MCF 10A (cell line): ENCODE data around the gene EMX2. TPM values are rescaled to one million over a fixed set of nuclear protein-coding genes. Genes with fewer than 3 reads are reported as not detected.

ENCODE experiments used
- BruUV-seq: library from RNA; stranded (reverse); fragments of 400-500 nt; replicated peaks from 2 replicates; lab custom pipeline; 2021; lab: Mats Ljungman, UMichigan
- CTCF ChIA-PET: fragments of 300-600 bp; sonication (Branson Sonifier 250); formaldehyde crosslinking; extraction: SDS; loops from one replicate; lab custom pipeline; 2021; ENCODE audit warnings: antibody characterized with exemption, inconsistent platforms; lab: Yijun Ruan, JAX
- POLR2A ChIA-PET: fragments of 300-600, 350-650 bp; sonication (Branson Sonifier 250); formaldehyde crosslinking; extraction: SDS; loops from one replicate; lab custom pipeline; 2020; ENCODE audit warnings: antibody characterized with exemption, inconsistent platforms; lab: Yijun Ruan, JAX
- DNase-seq: peaks from one replicate; pipeline ENCODE4 v3.0.0-alpha.2; 2018; ENCODE audit not compliant: unreplicated experiment
- H3K27ac Mint-ChIP-seq: one replicate; pipeline ENCODE4 v1.8.0; 2022; ENCODE audit warnings: mild to moderate bottlenecking, low read depth, mixed read lengths; ENCODE audit not compliant: unreplicated experiment
- H3K27me3 Mint-ChIP-seq: one replicate; pipeline ENCODE4 v1.8.0; 2022; ENCODE audit warnings: mixed read lengths; ENCODE audit not compliant: insufficient read depth, unreplicated experiment
- H3K36me3 Mint-ChIP-seq: one replicate; pipeline ENCODE4 v1.8.0; 2022; ENCODE audit warnings: mild to moderate bottlenecking, moderate library complexity, mixed read lengths; ENCODE audit not compliant: insufficient read depth, unreplicated experiment
- H3K4me1 Mint-ChIP-seq: one replicate; pipeline ENCODE4 v1.8.0; 2022; ENCODE audit warnings: mixed read lengths; ENCODE audit not compliant: insufficient read depth, unreplicated experiment
- H3K4me3 Mint-ChIP-seq: one replicate; pipeline ENCODE4 v1.8.0; 2022; ENCODE audit warnings: mild to moderate bottlenecking, moderate library complexity, mixed read lengths; ENCODE audit not compliant: unreplicated experiment
- H3K9me3 Mint-ChIP-seq: one replicate; pipeline ENCODE4 v1.8.0; 2022; ENCODE audit warnings: mixed read lengths; ENCODE audit not compliant: unreplicated experiment
- CTCF ChIP-seq: fragments of 200-600 bp; IDR thresholded peaks from one replicate; pipeline ENCODE4 v1.8.0; 2022; ENCODE audit warnings: antibody characterized with exemption, mild to moderate bottlenecking; ENCODE audit not compliant: unreplicated experiment
- intact Hi-C: fragments of 100-400 bp; cut with micrococcal nuclease; formaldehyde crosslinking; loops from 2 replicates; pipeline ENCODE4 v1.14.1; 2022
- total RNA-seq: library from RNA; stranded (reverse); gene quantifications from 2 replicates; pipeline ENCODE4 v1.2.3, GENCODE V29; 2022

Gene EMX2
- total RNA-seq, 1 experiment from 2014 or later = not detected

GRCh38 chr10:117590101-117590875 is 47.7 kb downstream of the EMX2 start:
- BruUV-seq = no TSS peak
- DNase-seq = no peak
- TF ChIP-seq CTCF = no peak
- Mint-ChIP-seq H3K27me3 (no peaks in the 10 kb centered on the region), H3K4me3 (no peak overlapping the region), H3K4me1 (no peaks in the 10 kb centered on the region), H3K27ac (no peak overlapping the region), H3K36me3 (no peaks in the 10 kb centered on the region), H3K9me3 (peaks cover 14% of the 10 kb centered on the region)
- intact Hi-C loops = no loop called here
- ChIA-PET POLR2A (interaction anchor here (0.5 to 0.6 kb wide), 3 partner anchors 54 to 63 kb away, joined by 3 read pairs; no protein-coding TSS in a partner anchor), CTCF (no interaction called here)

GRCh38 chr10:117591043-117591442 is 48.5 kb downstream of the EMX2 start:
- intact Hi-C loops = no loop called here
- BruUV-seq = no TSS peak
- DNase-seq = no peak
- Mint-ChIP-seq H3K27ac (no peak overlapping the region), H3K4me1 (no peaks in the 10 kb centered on the region), H3K36me3 (no peaks in the 10 kb centered on the region), H3K4me3 (no peak overlapping the region), H3K27me3 (no peaks in the 10 kb centered on the region), H3K9me3 (peaks cover 14% of the 10 kb centered on the region)
- ChIA-PET POLR2A (no interaction called here), CTCF (interaction anchor here (0.6 to 0.7 kb wide), 2 partner anchors 165 to 466 kb away, joined by 3 to 4 read pairs; no protein-coding TSS in a partner anchor)
- no peak for TF ChIP-seq CTCF

- H3K4me1 Mint-ChIP-seq = no peaks in the 10 kb centered on the region
- intact Hi-C loops = no loop called here
- no peak for TF ChIP-seq CTCF
- no peak overlapping the region for H3K27ac Mint-ChIP-seq
- no peaks in the 10 kb centered on the region for H3K27me3 Mint-ChIP-seq
- no peak for DNase-seq
- no peak overlapping the region for H3K4me3 Mint-ChIP-seq
- BruUV-seq = no TSS peak
- H3K9me3 Mint-ChIP-seq = no peaks in the 10 kb centered on the region
- no peaks in the 10 kb centered on the region for H3K36me3 Mint-ChIP-seq
- CTCF ChIA-PET = no interaction called here
- POLR2A ChIA-PET = no interaction called here
Observed at GRCh38 chr10:117594722-117595121, 52.2 kb downstream of the EMX2 start.

DNA sequence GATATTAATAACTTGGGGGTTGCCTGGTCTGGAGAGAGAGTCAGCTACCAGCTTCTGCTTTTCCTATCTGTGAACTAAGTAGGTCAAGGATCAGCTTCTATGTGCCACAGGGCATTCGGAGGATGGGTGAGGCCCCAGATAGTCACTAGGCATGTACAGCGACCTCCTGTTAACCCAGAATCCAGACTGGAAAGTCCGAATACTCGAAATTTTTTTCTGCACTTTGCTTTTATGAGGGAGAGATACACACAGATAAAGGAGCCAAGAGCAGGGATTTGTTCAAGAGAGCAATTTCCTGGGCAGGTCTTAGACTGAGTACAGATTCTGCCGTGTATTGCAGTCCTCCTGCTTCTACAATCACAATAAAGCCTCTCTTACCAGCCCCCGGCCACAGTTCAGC is 54.2 kb downstream of the EMX2 start:
- Mint-ChIP-seq H3K27me3 (no peaks in the 10 kb centered on the region), H3K36me3 (no peaks in the 10 kb centered on the region), H3K9me3 (no peaks in the 10 kb centered on the region), H3K27ac (no peak overlapping the region), H3K4me1 (no peaks in the 10 kb centered on the region), H3K4me3 (no peak overlapping the region)
- intact Hi-C loops = no loop called here
- CTCF ChIA-PET = interaction anchor here (0.9 to 1.1 kb wide), 2 partner anchors 21 to 100 kb away, joined by 3 read pairs; no protein-coding TSS in a partner anchor
- no peak for TF ChIP-seq CTCF
- POLR2A ChIA-PET = no interaction called here
- BruUV-seq = no TSS peak
- DNase-seq = no peak
